WTC11 (cell line): ENCODE measurements around the gene THEM5. TPM values are rescaled to one million over a fixed set of nuclear protein-coding genes. Genes with fewer than 3 reads are reported as not detected.

Experiments used
- ATAC-seq: fragments of 200-7000 bp; cut with Tn5 transposase; 2 replicates; pipeline ENCODE4 v1.10.0; 2021; ENCODE audit warnings: mild to moderate bottlenecking, moderate library complexity
- CTCF ChIA-PET: fragments of 300-600 bp; sonication (Branson Sonifier 250); formaldehyde crosslinking; loops from one replicate; lab custom pipeline; 2021; ENCODE audit warnings: antibody characterized with exemption; lab: Charles Lee
- POLR2A ChIA-PET: fragments of 350-600 bp; sonication (Branson Sonifier 250); formaldehyde crosslinking; loops from one replicate; lab custom pipeline; 2021; ENCODE audit warnings: antibody characterized with exemption; lab: Charles Lee
- DNase-seq: peaks from one replicate; pipeline ENCODE4 v3.0.0; 2021; ENCODE audit warnings: low spot score
- H3K27ac Mint-ChIP-seq: 2 replicates; pipeline ENCODE4 v1.8.0; 2021; ENCODE audit warnings: mixed read lengths
- H3K27me3 Mint-ChIP-seq: 2 replicates; pipeline ENCODE4 v1.8.0; 2021; ENCODE audit warnings: low read depth, mild to moderate bottlenecking, moderate library complexity, mixed read lengths
- H3K36me3 Mint-ChIP-seq: 2 replicates; pipeline ENCODE4 v1.8.0; 2021; ENCODE audit warnings: mixed read lengths
- H3K4me1 Mint-ChIP-seq: 2 replicates; pipeline ENCODE4 v1.8.0; 2022; ENCODE audit warnings: mixed read lengths
- H3K4me3 Mint-ChIP-seq: 2 replicates; pipeline ENCODE4 v1.8.0; 2021; ENCODE audit warnings: mild to moderate bottlenecking, moderate library complexity, mixed read lengths
- H3K9me3 Mint-ChIP-seq: 2 replicates; pipeline ENCODE4 v1.8.0; 2021; ENCODE audit warnings: mixed read lengths
- AFF4 ChIP-seq: sonication (generic); formaldehyde crosslinking; IDR thresholded peaks from 2 replicates; pipeline ENCODE4 v1.8.1; 2023; ENCODE audit warnings: mild to moderate bottlenecking, missing genetic modification reagents, borderline replicate concordance
- ATF3 ChIP-seq: sonication (generic); formaldehyde crosslinking; conservative IDR thresholded peaks from 2 replicates; pipeline ENCODE4 v1.8.1; 2022; ENCODE audit warnings: mild to moderate bottlenecking, missing genetic modification reagents
- CDX4 ChIP-seq: fragments of 250-450 bp; sonication (Bioruptor Pico); IDR thresholded peaks from 2 replicates; pipeline ENCODE4 v1.9.0; 2021; ENCODE audit warnings: moderate library complexity, mild to moderate bottlenecking, inconsistent platforms, borderline replicate concordance
- CTCF ChIP-seq: fragments of 200-600 bp; IDR thresholded peaks from 2 replicates; pipeline ENCODE4 v1.8.0; 2022; ENCODE audit warnings: antibody characterized with exemption
- ELF4 ChIP-seq: sonication (generic); formaldehyde crosslinking; IDR thresholded peaks from 2 replicates; pipeline ENCODE4 v1.8.1; 2022; ENCODE audit warnings: low read depth, mild to moderate bottlenecking, moderate library complexity, missing genetic modification reagents
- ETV6 ChIP-seq: sonication (generic); formaldehyde crosslinking; IDR thresholded peaks from 2 replicates; pipeline ENCODE4 v1.8.1; 2022; ENCODE audit warnings: mild to moderate bottlenecking, missing genetic modification reagents
- FOXP1 ChIP-seq: sonication (generic); formaldehyde crosslinking; IDR thresholded peaks from 2 replicates; pipeline ENCODE4 v1.8.0; 2022; ENCODE audit warnings: missing genetic modification reagents, mild to moderate bottlenecking, moderate library complexity, borderline replicate concordance
- FOXP4 ChIP-seq: sonication (generic); formaldehyde crosslinking; IDR thresholded peaks from 2 replicates; pipeline ENCODE4 v1.8.0; 2022; ENCODE audit warnings: mild to moderate bottlenecking, missing genetic modification reagents
- GTF2I ChIP-seq: fragments of 250-450 bp; sonication (Bioruptor Pico); conservative IDR thresholded peaks from 2 replicates; pipeline ENCODE4 v1.4.0; 2021; ENCODE audit warnings: mild to moderate bottlenecking
- JUN ChIP-seq: sonication (generic); formaldehyde crosslinking; IDR thresholded peaks from 2 replicates; pipeline ENCODE4 v1.8.0; 2023; ENCODE audit warnings: mild to moderate bottlenecking, missing genetic modification reagents
- MYBL2 ChIP-seq: sonication (generic); formaldehyde crosslinking; IDR thresholded peaks from 2 replicates; pipeline ENCODE4 v1.8.1; 2023; ENCODE audit warnings: mild to moderate bottlenecking, moderate library complexity, missing genetic modification reagents
- NR3C1 ChIP-seq: sonication (generic); formaldehyde crosslinking; conservative IDR thresholded peaks from 2 replicates; pipeline ENCODE4 v1.8.1; 2023; ENCODE audit warnings: low read depth, mild to moderate bottlenecking, missing genetic modification reagents
- PRRX2 ChIP-seq: fragments of 250-450 bp; sonication (Bioruptor Pico); IDR thresholded peaks from 2 replicates; pipeline ENCODE4 v1.8.0; 2021; ENCODE audit warnings: mild to moderate bottlenecking
- SMAD4 ChIP-seq: sonication (generic); formaldehyde crosslinking; IDR thresholded peaks from 2 replicates; pipeline ENCODE4 v1.8.0; 2022; ENCODE audit warnings: mild to moderate bottlenecking, missing genetic modification reagents
- SOX15 ChIP-seq: fragments of 250-450 bp; sonication (Bioruptor Pico); IDR thresholded peaks from 2 replicates; pipeline ENCODE4 v1.9.0; 2021; ENCODE audit warnings: mild to moderate bottlenecking
- STAT6 ChIP-seq: sonication (generic); formaldehyde crosslinking; conservative IDR thresholded peaks from 2 replicates; pipeline ENCODE4 v1.8.1; 2023; ENCODE audit warnings: mild to moderate bottlenecking, low read depth, missing genetic modification reagents, moderate library complexity
- TEAD1 ChIP-seq: sonication (generic); formaldehyde crosslinking; IDR thresholded peaks from 2 replicates; pipeline ENCODE4 v1.8.0; 2022; ENCODE audit warnings: mild to moderate bottlenecking, missing genetic modification reagents
- TEAD4 ChIP-seq: sonication (generic); formaldehyde crosslinking; IDR thresholded peaks from 2 replicates; pipeline ENCODE4 v1.8.0; 2022; ENCODE audit warnings: mild to moderate bottlenecking, missing genetic modification reagents
- ZNF121 ChIP-seq: sonication (generic); formaldehyde crosslinking; IDR thresholded peaks from 2 replicates; pipeline ENCODE4 v1.8.0; 2023; ENCODE audit warnings: missing genetic modification reagents
- ZNF138 ChIP-seq: sonication (generic); formaldehyde crosslinking; conservative IDR thresholded peaks from 2 replicates; pipeline ENCODE4 v1.8.1; 2022; ENCODE audit warnings: mild to moderate bottlenecking, moderate library complexity, missing genetic modification reagents
- ZNF396 ChIP-seq: fragments of 250-450 bp; sonication (Bioruptor Pico); IDR thresholded peaks from 2 replicates; pipeline ENCODE4 v1.8.0; 2021; ENCODE audit warnings: mild to moderate bottlenecking, moderate library complexity, borderline replicate concordance
- ZSCAN18 ChIP-seq: fragments of 250-450 bp; sonication (Bioruptor Pico); IDR thresholded peaks from 2 replicates; pipeline ENCODE4 v2.1.2; 2022; ENCODE audit warnings: mild to moderate bottlenecking, moderate library complexity
- total RNA-seq: library from RNA; stranded (reverse); gene quantifications from 3 replicates; pipeline ENCODE4 v1.2.3, GENCODE V29; 2021

Gene THEM5
- total RNA-seq, 1 experiment from 2014 or later: not detected

GRCh38 chr1:151809290-151809984 lies 44.1 kb downstream of the THEM5 start:
- Mint-ChIP-seq H3K4me1 (peaks cover 14% of the 10 kb centered on the region), H3K36me3 (no peaks in the 10 kb centered on the region), H3K4me3 (no peak overlapping the region), H3K27ac (peak overlapping the region; percentile 55), H3K27me3 (peaks cover 2% of the 10 kb centered on the region), H3K9me3 (no peaks in the 10 kb centered on the region)
- CTCF ChIA-PET: interaction anchor here (1.1 kb wide), 1 partner anchor 93 kb away, joined by 4 read pairs; the partner anchor contains the start of gene CELF3
- ATAC-seq (no peak), DNase-seq (no peak)
- TF ChIP-seq FOXP1 (CRISPR knock-in tag) (no peak), SMAD4 (CRISPR knock-in tag) (no peak), ZNF396 (CRISPR knock-in tag) (no peak), ZNF121 (CRISPR knock-in tag) (no peak), ETV6 (CRISPR knock-in tag) (no peak)
- POLR2A ChIA-PET: no interaction called here

GRCh38 chr1:151807766-151808165 lies 45.7 kb downstream of the THEM5 start:
- ChIA-PET POLR2A (no interaction called here), CTCF (no interaction called here)
- no peak overlapping the region for H3K4me3 Mint-ChIP-seq
- ATAC-seq (no peak), DNase-seq (no peak)
- H3K27ac Mint-ChIP-seq: no peak overlapping the region
- peaks cover 4% of the 10 kb centered on the region for H3K27me3 Mint-ChIP-seq
- peaks cover 12% of the 10 kb centered on the region for H3K4me1 Mint-ChIP-seq
- H3K9me3 Mint-ChIP-seq: no peaks in the 10 kb centered on the region
- H3K36me3 Mint-ChIP-seq: no peaks in the 10 kb centered on the region
- TF ChIP-seq SOX15 (no peak), TEAD4 (CRISPR knock-in tag) (no peak), MYBL2 (no peak), CDX4 (CRISPR knock-in tag) (no peak), JUN (no peak), ZNF138 (CRISPR knock-in tag) (no peak), CTCF (no peak), NR3C1 (CRISPR knock-in tag) (no peak), GTF2I (CRISPR knock-in tag) (no peak), AFF4 (CRISPR knock-in tag) (no peak), STAT6 (CRISPR knock-in tag) (no peak), ATF3 (CRISPR knock-in tag) (no peak), PRRX2 (no peak), ELF4 (CRISPR knock-in tag) (no peak), TEAD1 (CRISPR knock-in tag) (no peak), ZSCAN18 (CRISPR knock-in tag) (no peak), FOXP4 (CRISPR knock-in tag) (no peak), FOXP1 (CRISPR knock-in tag) (no peak)
